Measurements from ENCODE around the gene CGNL1.

The CGNL1 gene

GRCh38 chr15:57506422-57506821 is 130.1 kb downstream of the CGNL1 start:
- TF ChIP-seq ZBTB7A (IDR thresholded peaks at IDR 0.05; ENCODE audit: low read depth), result no peak
- peak; percentile 42 for TF ChIP-seq RAD21 (IDR thresholded peaks at IDR 0.05; ENCODE audit: low read depth)

DNA sequence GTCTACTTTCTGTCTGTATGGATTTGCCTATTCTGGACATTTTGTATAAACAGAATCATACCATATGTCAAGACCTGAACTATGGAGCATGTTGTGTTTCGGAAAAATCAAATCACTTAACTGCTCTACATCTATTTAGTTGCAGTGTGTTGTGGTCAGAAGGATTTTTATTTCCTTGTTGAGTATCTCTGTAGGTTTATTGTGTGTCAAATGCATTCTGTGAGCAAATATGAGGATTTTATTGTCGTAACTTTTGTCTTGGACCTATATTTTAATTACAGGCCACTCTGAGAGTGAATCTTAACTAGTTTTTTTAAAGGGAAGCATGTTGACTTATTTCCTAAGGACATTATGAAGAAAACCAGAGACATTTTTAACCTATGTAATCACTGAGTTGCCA is 130.8 kb downstream of the CGNL1 start:
- no peak for TF ChIP-seq CREB1 (IDR thresholded peaks at IDR 0.05; ENCODE audit: low read depth)
- TF ChIP-seq, protein P1, sequence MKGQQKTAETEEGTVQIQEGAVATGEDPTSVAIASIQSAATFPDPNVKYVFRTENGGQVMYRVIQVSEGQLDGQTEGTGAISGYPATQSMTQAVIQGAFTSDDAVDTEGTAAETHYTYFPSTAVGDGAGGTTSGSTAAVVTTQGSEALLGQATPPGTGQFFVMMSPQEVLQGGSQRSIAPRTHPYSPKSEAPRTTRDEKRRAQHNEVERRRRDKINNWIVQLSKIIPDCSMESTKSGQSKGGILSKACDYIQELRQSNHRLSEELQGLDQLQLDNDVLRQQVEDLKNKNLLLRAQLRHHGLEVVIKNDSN (IDR thresholded peaks at IDR 0.05), result no peak
- TF ChIP-seq MAX (IDR thresholded peaks at IDR 0.05), result no peak
- TF ChIP-seq TCF12 (IDR thresholded peaks at IDR 0.05; ENCODE audit: low read depth), result no peak
- TF ChIP-seq TAF1 (IDR thresholded peaks at IDR 0.05; ENCODE audit: low read depth), result no peak
- no peak for TF ChIP-seq RAD21 (IDR thresholded peaks at IDR 0.05; ENCODE audit: low read depth)
- no peak for TF ChIP-seq FOXM1 (IDR thresholded peaks at IDR 0.05; ENCODE audit: borderline replicate concordance, low read depth)
- no peak for TF ChIP-seq TEAD4 (IDR thresholded peaks at IDR 0.05)
- no peak for TF ChIP-seq YY1 (IDR thresholded peaks at IDR 0.05; ENCODE audit: low read depth)
- no peak for TF ChIP-seq EGR1 (IDR thresholded peaks at IDR 0.05)
- TF ChIP-seq NFIC (IDR thresholded peaks at IDR 0.05), result no peak
- TF ChIP-seq EP300 (IDR thresholded peaks at IDR 0.05; ENCODE audit: borderline replicate concordance), result no peak
- no peak for TF ChIP-seq ZBTB7A (IDR thresholded peaks at IDR 0.05; ENCODE audit: low read depth)
- TF ChIP-seq CEBPB (IDR thresholded peaks at IDR 0.05), result no peak
- TF ChIP-seq, protein P2, sequence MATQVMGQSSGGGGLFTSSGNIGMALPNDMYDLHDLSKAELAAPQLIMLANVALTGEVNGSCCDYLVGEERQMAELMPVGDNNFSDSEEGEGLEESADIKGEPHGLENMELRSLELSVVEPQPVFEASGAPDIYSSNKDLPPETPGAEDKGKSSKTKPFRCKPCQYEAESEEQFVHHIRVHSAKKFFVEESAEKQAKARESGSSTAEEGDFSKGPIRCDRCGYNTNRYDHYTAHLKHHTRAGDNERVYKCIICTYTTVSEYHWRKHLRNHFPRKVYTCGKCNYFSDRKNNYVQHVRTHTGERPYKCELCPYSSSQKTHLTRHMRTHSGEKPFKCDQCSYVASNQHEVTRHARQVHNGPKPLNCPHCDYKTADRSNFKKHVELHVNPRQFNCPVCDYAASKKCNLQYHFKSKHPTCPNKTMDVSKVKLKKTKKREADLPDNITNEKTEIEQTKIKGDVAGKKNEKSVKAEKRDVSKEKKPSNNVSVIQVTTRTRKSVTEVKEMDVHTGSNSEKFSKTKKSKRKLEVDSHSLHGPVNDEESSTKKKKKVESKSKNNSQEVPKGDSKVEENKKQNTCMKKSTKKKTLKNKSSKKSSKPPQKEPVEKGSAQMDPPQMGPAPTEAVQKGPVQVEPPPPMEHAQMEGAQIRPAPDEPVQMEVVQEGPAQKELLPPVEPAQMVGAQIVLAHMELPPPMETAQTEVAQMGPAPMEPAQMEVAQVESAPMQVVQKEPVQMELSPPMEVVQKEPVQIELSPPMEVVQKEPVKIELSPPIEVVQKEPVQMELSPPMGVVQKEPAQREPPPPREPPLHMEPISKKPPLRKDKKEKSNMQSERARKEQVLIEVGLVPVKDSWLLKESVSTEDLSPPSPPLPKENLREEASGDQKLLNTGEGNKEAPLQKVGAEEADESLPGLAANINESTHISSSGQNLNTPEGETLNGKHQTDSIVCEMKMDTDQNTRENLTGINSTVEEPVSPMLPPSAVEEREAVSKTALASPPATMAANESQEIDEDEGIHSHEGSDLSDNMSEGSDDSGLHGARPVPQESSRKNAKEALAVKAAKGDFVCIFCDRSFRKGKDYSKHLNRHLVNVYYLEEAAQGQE (IDR thresholded peaks at IDR 0.05; ENCODE audit: low read depth), result no peak

- TF ChIP-seq TCF12 (IDR thresholded peaks at IDR 0.05; ENCODE audit: low read depth) (no peak), TEAD4 (IDR thresholded peaks at IDR 0.05) (peak; percentile 36), CREB1 (IDR thresholded peaks at IDR 0.05; ENCODE audit: low read depth) (no peak), RAD21 (IDR thresholded peaks at IDR 0.05; ENCODE audit: low read depth) (no peak), MAX (IDR thresholded peaks at IDR 0.05) (no peak)
Measured at GRCh38 chr15:57509126-57509525, 132.8 kb downstream of the CGNL1 start.

DNA sequence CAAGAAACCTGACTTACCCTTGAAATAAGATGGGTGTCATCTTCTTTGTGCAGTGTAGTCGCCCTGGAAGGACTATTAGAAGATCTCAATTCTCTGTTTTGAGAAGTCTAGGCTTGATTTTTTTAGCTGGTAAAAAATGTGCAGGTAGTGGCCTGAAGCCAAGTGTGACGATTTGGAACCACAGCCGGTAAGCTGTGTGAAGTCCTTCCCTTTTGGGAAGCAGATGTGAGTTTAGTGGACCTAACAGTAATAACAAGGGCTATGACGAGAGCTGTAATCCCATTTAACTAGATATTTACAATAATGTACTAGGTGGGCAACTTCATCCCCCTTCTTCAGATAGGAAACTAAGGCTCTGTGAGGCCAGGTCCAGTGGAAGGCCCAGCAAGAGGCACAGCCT is 133.7 kb downstream of the CGNL1 start:
- TF ChIP-seq TAF1 (IDR thresholded peaks at IDR 0.05; ENCODE audit: low read depth) (no peak), NFIC (IDR thresholded peaks at IDR 0.05) (0 out of 2 replicates have a peak, but pooled peaks have one; percentile 22)

DNA sequence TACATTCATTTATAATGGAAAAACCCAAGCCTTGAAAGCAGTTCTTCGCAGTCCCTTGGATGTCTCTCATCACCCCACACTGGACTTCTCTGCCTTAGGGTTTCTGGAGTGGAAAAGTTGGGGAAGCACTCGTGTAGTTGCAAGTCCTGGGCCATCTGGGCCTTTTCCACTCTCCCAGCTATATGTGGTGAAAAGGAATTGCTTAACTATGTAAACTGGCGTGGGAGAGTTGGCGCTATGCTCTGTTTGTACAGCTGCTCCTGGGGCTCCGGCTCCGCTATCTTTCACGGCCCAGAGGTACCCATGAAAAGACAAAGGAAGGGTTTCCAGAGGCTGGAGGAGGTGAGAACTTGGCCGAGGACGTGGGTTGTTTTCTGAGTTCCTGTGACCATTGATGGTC is 134.3 kb downstream of the CGNL1 start:
- TF ChIP-seq FOXM1 (IDR thresholded peaks at IDR 0.05; ENCODE audit: borderline replicate concordance, low read depth) (no peak), ZBTB7A (IDR thresholded peaks at IDR 0.05; ENCODE audit: low read depth) (no peak), EP300 (IDR thresholded peaks at IDR 0.05; ENCODE audit: borderline replicate concordance) (no peak), TEAD4 (IDR thresholded peaks at IDR 0.05) (no peak), TAF1 (IDR thresholded peaks at IDR 0.05; ENCODE audit: low read depth) (no peak), RAD21 (IDR thresholded peaks at IDR 0.05; ENCODE audit: low read depth) (no peak), NFIC (IDR thresholded peaks at IDR 0.05) (no peak), TCF12 (IDR thresholded peaks at IDR 0.05; ENCODE audit: low read depth) (no peak), EGR1 (IDR thresholded peaks at IDR 0.05) (no peak), MAX (IDR thresholded peaks at IDR 0.05) (no peak), CEBPB (IDR thresholded peaks at IDR 0.05) (no peak), YY1 (IDR thresholded peaks at IDR 0.05; ENCODE audit: low read depth) (no peak), CREB1 (IDR thresholded peaks at IDR 0.05; ENCODE audit: low read depth) (no peak)
- TF ChIP-seq, protein P2 (IDR thresholded peaks at IDR 0.05; ENCODE audit: low read depth), result no peak
- TF ChIP-seq, protein P1 (IDR thresholded peaks at IDR 0.05), result no peak

DNA sequence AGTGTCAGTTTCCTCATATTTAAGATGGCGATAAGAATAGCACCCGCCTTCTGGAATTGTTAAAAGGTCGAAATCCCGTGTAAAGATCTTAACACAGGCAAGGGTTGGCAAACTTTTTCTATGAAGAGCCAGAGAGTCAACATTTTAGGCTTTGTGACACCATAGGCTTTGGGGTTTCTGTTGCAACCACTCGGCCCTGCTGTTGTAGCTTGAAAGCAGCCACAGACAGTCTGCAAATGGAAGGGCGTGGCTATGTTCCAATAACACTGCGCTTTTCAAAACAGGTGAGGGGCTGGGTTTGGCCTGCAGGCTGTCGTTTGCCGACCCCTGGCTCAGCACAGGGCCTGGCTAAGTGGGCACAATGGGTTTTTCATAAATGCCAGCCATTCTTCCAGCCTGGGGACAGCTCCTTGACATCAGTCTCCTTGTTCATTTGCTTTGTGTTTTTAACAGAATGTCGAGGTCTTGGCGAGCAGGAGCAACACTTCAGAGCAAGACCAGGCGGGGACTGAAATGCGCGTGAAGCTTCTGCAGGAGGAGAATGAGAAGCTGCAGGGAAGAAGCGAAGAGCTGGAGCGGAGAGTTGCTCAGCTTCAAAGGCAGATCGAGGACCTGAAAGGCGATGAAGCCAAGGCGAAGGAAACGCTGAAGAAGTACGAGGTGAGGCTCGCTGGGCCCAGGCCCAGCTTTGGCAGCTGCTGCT is 140.2 kb downstream of the CGNL1 start:
- TF ChIP-seq TEAD4 (IDR thresholded peaks at IDR 0.05) (no peak), YY1 (IDR thresholded peaks at IDR 0.05; ENCODE audit: low read depth) (no peak), FOXM1 (IDR thresholded peaks at IDR 0.05; ENCODE audit: borderline replicate concordance, low read depth) (no peak), NFIC (IDR thresholded peaks at IDR 0.05) (no peak), RAD21 (IDR thresholded peaks at IDR 0.05; ENCODE audit: low read depth) (no peak)
